ENCODE results near the gene CYGB.
"Not testable (repeated sequence)": the region's sequence is repeated elsewhere in the genome, so short reads cannot be mapped to it uniquely, and the experiment has no call there.

CYGB gene

DNA sequence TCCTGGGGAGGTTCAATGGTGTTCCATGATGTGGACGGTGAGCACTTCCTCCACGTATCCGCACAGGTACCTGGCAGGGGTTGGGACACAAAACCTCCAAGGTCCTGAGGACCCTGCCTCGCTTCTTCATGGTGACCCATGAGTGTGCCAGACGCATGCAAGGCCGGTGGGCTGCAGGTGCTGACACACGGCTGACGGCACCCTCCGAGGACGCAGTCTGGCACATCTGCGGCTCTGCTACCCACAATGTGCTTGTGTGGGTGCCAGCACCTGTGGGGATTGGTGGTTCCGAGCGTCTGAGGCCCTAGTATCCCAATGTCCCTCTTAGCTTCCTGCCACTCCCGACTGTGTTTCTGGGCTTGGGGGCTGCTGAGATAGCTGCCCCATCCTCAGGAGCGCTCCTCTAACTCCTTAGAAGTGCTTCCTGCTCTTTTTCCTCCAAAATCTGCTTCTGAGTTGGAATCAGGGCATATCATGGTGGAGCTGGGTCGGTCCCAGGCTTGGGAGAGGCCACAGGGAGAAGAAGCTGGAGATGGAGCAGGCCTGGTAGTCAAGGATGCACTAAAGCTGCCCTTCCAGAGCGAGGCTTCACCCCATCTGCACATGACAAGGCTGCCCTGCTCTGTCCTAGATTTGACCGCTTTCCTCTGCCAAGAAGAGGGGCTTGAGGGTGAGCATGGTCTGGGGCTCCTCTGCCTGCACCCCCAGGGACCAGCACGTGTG is 1.6 kb downstream of the CYGB start:
- DNase-seq = no peak

- no peak for DNase-seq
Measured at GRCh38 chr17:76534831-76535732, 2.4 kb downstream of the CYGB start.

DNA sequence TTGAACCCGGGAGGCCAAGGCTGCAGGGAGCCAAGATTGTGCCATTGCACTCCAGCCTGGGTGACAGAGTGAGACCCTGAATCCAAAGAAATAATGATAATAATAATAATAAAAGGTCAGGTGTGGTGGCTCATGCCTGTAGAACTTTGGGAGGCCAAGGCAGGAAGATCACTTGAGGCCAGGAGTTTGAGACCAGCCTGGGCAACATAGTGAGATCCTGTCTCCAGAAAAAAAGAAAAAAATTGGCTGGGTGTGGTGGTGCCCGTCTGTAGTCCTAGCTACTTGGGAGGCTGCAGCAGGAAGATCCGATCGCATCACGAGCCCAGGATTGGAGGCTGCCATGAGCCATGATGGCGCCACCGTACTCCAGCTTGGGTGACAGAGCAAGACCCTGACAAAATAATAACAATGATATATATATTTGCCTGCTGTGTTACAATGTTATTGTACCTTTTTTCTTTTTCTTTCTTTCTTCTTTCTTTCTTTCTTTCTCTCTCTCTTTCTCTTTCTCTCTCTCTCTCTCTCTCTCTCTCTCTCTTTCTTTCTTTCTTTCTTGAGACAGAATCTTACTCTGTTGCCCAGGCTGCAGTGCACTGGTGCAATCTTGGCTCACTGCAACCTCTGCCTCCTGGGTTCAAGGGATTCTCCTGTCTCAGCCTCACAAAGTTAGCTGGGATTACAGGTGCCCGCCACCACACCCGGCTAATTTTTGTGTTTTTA is 3.7 kb downstream of the CYGB start:
- not testable (repeated sequence) for DNase-seq

- no peak for DNase-seq
Measured at GRCh38 chr17:76532072-76532651, 5.3 kb downstream of the CYGB start.

DNA sequence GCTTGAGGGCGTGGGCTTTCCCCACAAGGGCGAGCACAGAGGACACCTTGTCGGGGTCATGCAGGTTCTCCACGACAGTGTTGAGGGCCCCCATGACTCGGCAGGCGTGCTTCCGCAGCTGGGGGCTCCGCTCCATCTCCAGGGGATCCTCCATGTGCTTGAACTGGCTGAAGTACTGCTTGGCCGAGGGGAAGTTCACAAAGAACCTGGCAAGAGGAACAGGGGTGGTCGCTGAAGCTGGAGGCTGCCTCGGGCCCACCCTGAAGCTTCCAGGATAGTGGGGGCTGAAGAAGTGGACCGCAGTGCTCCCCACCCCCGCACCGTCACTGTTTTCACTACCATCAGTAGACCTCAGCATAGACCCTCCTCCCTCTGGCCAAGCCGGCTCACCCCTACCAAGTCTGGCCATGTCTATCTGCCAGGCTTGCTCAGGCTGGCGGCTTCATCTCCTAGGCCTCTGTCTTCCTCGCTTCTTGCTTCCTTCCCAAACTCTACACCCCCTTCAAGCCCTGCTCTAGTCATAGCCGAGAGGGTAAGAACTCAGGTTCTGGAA is 5.9 kb downstream of the CYGB start:
- no peak for DNase-seq

- DNase-seq = no peak
Measured at GRCh38 chr17:76530811-76531485, 6.6 kb downstream of the CYGB start.

- DNase-seq = no peak
Measured at GRCh38 chr17:76530095-76530723, 7.3 kb downstream of the CYGB start.

- no peak for DNase-seq
Measured at GRCh38 chr17:76529224-76530094, 8.1 kb downstream of the CYGB start.

DNA sequence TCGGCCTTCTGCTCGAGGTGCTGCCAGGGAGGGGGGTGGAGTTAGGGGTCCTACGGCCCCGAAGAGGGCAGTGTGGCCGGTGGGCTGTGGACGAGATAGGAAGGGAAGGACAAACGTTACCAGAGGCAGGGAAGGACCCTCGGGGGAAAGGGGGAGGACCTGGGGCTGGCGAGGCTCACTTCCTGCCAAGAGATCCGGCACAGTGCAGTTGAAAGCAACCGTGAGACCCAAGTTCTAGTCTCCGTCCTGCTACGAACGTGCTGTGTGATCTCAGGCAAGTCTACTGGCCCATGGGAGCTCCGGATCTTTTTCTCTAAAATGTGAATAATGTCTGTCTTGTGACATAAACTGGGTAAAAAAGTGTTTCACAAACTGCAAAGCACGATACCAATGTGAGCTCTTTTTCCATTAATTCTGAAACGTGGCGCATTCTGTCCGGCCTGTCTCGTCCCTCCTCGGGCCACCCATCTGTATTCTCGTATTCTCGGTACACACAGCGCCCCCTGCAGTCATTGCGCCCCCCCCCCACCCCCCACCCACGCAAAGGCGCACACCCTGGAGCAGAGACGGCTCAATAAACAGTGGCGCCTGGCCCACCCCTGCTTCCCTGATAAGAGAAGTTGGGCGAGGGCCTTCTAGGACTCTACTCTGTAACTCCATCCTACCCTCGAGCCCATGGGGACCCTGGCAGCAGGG is 8.8 kb downstream of the CYGB start:
- DNase-seq = no peak

GRCh38 chr17:76528156-76528527 is 9.4 kb downstream of the CYGB start:
- no peak for DNase-seq

GRCh38 chr17:76527430-76528111 is 9.9 kb downstream of the CYGB start:
- DNase-seq = no peak

GRCh38 chr17:76527016-76527415 is 10.5 kb downstream of the CYGB start:
- DNase-seq = not testable (repeated sequence)

DNA sequence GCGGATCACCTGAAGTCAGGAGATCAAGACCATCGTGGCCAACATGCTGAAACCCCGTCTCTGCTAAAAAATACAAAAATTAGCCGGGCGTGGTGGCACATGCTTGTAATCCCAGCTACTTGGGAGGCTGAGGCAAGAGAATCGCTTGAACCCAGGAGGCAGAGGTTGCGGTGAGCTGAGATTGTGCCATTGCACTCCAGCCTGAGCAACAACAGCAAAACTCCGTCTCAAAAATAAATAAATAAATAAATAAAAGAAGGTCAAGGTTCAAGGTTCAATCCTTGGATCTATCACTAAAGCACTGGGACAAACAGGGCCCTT is 12.0 kb downstream of the CYGB start:
- not testable (repeated sequence) for DNase-seq

GRCh38 chr17:76524598-76525512 is 12.7 kb downstream of the CYGB start:
- DNase-seq = no peak

- peak; percentile 80 for DNase-seq
Measured at GRCh38 chr17:76523084-76524037, 14.1 kb downstream of the CYGB start.

- DNase-seq = not testable (repeated sequence)
Measured at GRCh38 chr17:76521683-76522082, 15.8 kb downstream of the CYGB start.

- no peak for DNase-seq
Measured at GRCh38 chr17:76521262-76521661, 16.2 kb downstream of the CYGB start.
